ENCODE measurements around the gene SIVA1. TPM values are rescaled to one million over a fixed set of nuclear protein-coding genes. Genes with fewer than 3 reads are reported as not detected.

SIVA1 gene
- total RNA-seq, 3 donors from 2014 or later (not counting 1 experiment from before 2014, with no cell fraction given) = 59.7 to 74.8 (median 59.8) TPM

DNA sequence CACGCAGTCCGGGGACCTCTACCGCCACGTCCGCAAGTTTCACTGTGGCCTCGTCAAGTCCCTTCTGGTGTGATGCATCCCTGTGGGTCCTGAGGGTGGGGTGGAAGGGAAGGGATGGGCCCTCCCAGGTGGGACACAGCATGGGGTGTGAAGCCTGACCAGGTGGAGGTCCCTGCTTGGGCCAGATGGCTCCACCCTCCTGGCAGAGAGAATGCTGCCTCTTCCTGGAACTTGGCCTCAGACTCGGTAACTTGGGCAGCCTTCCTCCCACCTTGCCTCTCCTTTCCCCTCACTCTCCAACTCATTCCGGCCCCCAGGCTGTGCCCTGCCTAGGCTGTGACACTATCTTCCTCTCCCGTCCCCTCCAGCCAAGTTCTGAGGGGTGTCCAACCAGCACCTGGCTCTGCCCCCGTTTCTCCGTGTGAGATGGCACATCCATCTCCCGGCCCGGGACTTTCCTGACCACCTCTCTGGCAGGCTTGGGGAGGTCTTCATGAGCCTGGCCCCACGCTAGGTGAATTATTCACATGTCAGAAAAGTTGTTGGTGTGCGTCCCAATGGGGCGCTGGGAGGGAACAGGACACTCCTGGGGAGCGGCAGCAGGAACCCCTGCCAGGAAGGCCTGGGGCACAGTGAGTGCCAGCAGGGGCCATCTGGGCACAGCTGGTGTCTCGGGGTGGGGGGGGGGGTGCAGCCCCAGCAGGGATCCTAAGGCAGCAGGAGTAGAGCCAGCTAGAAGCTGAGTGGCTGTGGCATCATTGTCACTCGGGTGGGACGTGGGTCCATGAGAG, 49.6 kb downstream of the SIVA1 start:
- TF ChIP-seq, protein P1, sequence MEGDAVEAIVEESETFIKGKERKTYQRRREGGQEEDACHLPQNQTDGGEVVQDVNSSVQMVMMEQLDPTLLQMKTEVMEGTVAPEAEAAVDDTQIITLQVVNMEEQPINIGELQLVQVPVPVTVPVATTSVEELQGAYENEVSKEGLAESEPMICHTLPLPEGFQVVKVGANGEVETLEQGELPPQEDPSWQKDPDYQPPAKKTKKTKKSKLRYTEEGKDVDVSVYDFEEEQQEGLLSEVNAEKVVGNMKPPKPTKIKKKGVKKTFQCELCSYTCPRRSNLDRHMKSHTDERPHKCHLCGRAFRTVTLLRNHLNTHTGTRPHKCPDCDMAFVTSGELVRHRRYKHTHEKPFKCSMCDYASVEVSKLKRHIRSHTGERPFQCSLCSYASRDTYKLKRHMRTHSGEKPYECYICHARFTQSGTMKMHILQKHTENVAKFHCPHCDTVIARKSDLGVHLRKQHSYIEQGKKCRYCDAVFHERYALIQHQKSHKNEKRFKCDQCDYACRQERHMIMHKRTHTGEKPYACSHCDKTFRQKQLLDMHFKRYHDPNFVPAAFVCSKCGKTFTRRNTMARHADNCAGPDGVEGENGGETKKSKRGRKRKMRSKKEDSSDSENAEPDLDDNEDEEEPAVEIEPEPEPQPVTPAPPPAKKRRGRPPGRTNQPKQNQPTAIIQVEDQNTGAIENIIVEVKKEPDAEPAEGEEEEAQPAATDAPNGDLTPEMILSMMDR (IDR thresholded peaks at IDR 0.05) = no peak
- peaks cover 0 to 43% of the 10 kb centered on the region in 2 donors for H3K4me1 Mint-ChIP-seq
- ATAC-seq (no peak), DNase-seq (no peak)
- H3K27ac ChIP-seq (ENCODE audit: low read length) = no peak overlapping the region
- 93% methylated on average over 20 of the region's 20 CpGs for WGBS (ENCODE audit: insufficient coverage)
- H3K9me3 ChIP-seq (ENCODE audit: control insufficient read depth, insufficient read depth, low read length) = no peaks in the 10 kb centered on the region
- H3K27me3 Mint-ChIP-seq (ENCODE audit: low read depth in 2 of 2) = no peaks in the 10 kb centered on the region
- no peaks in the 10 kb centered on the region for H3K27me3 ChIP-seq (ENCODE audit: control insufficient read depth, insufficient read depth, low read length)
- H3K9me3 Mint-ChIP-seq = no peaks in the 10 kb centered on the region
- H3K36me3 ChIP-seq (ENCODE audit: control insufficient read depth, insufficient read depth, low read length) = no peaks in the 10 kb centered on the region
- no peaks in the 10 kb centered on the region for H3K36me3 Mint-ChIP-seq
- peak overlapping the region; percentile 72 for H3K4me3 Mint-ChIP-seq
- H3K4me3 ChIP-seq (ENCODE audit: low read length) = no peak overlapping the region
- no peak overlapping the region for H3K27ac Mint-ChIP-seq
- intact Hi-C loops (cut with micrococcal nuclease) = no loop called here
- H3K4me1 ChIP-seq (ENCODE audit: control insufficient read depth, insufficient read depth, low read length) = peaks cover 31% of the 10 kb centered on the region

DNA sequence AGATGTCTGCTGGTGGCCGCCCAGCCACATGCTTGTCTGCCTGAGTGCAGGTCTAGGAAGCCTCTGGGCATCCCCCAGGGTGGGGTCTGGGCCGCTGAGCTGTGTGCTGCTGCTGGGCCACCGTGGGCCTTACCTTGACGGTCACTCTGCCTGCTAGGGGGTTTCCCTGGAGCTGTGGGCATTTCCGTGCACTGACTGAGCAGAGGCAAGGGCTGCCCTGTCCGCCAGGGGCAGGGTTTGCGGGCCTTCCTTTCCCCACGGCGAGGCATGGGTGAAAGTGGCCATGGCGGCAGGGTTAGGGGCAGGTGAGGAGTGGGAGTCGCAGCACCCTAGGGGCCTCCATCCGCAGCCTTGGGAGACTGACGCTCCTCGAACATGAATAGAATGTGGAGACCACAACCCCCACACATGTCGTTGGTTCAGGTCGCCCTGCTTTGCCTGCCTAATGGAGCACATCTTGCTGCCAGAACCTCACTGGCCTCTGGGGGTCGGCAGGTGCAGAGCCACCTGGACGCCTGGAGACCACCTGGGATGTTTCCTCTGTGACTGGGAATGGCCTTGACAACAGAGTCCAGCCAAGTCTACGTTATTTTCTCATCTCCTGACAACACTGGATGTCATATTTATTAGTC, 50.4 kb downstream of the SIVA1 start:
- Histone ChIP-seq H3K27ac (ENCODE audit: low read length) (no peak overlapping the region), H3K9me3 (ENCODE audit: control insufficient read depth, insufficient read depth, low read length) (no peaks in the 10 kb centered on the region), H3K4me3 (ENCODE audit: low read length) (no peak overlapping the region), H3K36me3 (ENCODE audit: control insufficient read depth, insufficient read depth, low read length) (no peaks in the 10 kb centered on the region), H3K4me1 (ENCODE audit: control insufficient read depth, insufficient read depth, low read length) (peaks cover 31% of the 10 kb centered on the region), H3K27me3 (ENCODE audit: control insufficient read depth, insufficient read depth, low read length) (no peaks in the 10 kb centered on the region)
- Mint-ChIP-seq H3K36me3 (no peaks in the 10 kb centered on the region), H3K4me3 (no peak overlapping the region), H3K27me3 (ENCODE audit: low read depth in 2 of 2) (no peaks in the 10 kb centered on the region), H3K27ac (no peak overlapping the region), H3K9me3 (no peaks in the 10 kb centered on the region), H3K4me1 (peaks cover 0 to 38% of the 10 kb centered on the region in 2 donors)
- no peak for ATAC-seq
- 88% methylated on average over 19 of the region's 19 CpGs for WGBS (ENCODE audit: insufficient coverage)
- intact Hi-C loops (cut with micrococcal nuclease) = no loop called here
- DNase-seq = no peak
- TF ChIP-seq, protein P1 (IDR thresholded peaks at IDR 0.05) = no peak

DNA sequence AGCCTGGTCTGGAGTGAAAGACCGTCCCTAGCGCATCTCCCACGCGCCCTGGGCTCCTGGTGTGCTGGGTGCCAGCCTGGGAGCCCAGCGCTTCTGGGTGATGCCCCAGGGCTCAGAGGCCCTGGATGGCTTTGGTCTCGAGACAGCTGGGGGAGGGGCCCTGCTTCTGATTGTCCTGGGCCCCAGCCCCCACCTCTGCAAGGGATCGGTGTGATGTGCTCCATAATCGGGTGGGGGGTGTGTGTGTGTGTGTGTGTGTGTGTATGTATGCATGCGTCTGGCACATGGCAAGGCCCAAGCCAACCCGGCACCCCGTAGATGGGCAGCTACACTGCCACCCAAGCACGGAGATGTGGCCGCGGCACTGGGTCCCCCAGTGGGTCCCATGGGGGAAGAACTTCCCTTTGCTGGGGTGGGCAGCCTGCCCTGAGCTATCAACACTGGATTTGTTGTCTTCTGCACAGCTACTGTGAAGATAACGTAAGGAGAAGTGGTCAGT, 51.0 kb downstream of the SIVA1 start:
- no peaks in the 10 kb centered on the region for H3K9me3 Mint-ChIP-seq
- H3K4me3 Mint-ChIP-seq = no peak overlapping the region
- Histone ChIP-seq H3K27me3 (ENCODE audit: control insufficient read depth, insufficient read depth, low read length) (no peaks in the 10 kb centered on the region), H3K9me3 (ENCODE audit: control insufficient read depth, insufficient read depth, low read length) (no peaks in the 10 kb centered on the region), H3K4me1 (ENCODE audit: control insufficient read depth, insufficient read depth, low read length) (peaks cover 31% of the 10 kb centered on the region), H3K4me3 (ENCODE audit: low read length) (no peak overlapping the region), H3K36me3 (ENCODE audit: control insufficient read depth, insufficient read depth, low read length) (no peaks in the 10 kb centered on the region), H3K27ac (ENCODE audit: low read length) (no peak overlapping the region)
- intact Hi-C loops (cut with micrococcal nuclease) = no loop called here
- H3K36me3 Mint-ChIP-seq = no peaks in the 10 kb centered on the region
- ATAC-seq = no peak
- no peak overlapping the region for H3K27ac Mint-ChIP-seq
- H3K27me3 Mint-ChIP-seq (ENCODE audit: low read depth in 2 of 2) = no peaks in the 10 kb centered on the region
- peaks cover 0 to 33% of the 10 kb centered on the region in 2 donors for H3K4me1 Mint-ChIP-seq
- TF ChIP-seq, protein P1 (IDR thresholded peaks at IDR 0.05) = no peak
- DNase-seq = no peak
- 81% methylated on average over 15 of the region's 15 CpGs for WGBS (ENCODE audit: insufficient coverage)
